RWPE2 (cell line): ENCODE measurements around the gene MPV17L2.

ENCODE experiments used
- ATAC-seq: fragments of 200-7000 bp; cut with Tn5 transposase; 3 replicates; pipeline ENCODE4 v1.9.1; 2021; ENCODE audit warnings: low read depth
- DNase-seq: peaks from one replicate; pipeline ENCODE4 v3.0.0-alpha.2; 2020; ENCODE audit warnings: low spot score
- H3K27ac ChIP-seq: fragments of 450-650 bp; 2 replicates; pipeline ENCODE4 v1.5.1; 2017; ENCODE audit warnings: mild to moderate bottlenecking; ENCODE audit not compliant: poor library complexity, severe bottlenecking
- H3K27me3 ChIP-seq: fragments of 250-450 bp; sonication (Bioruptor Pico); 2 replicates; pipeline ENCODE4 v1.5.1; 2021; ENCODE audit warnings: mild to moderate bottlenecking, moderate library complexity; ENCODE audit not compliant: insufficient read depth, poor library complexity, severe bottlenecking
- H3K36me3 ChIP-seq: fragments of 250-450 bp; sonication (Bioruptor Pico); 2 replicates; pipeline ENCODE4 v1.5.1; 2020; ENCODE audit warnings: low read depth, mild to moderate bottlenecking, moderate library complexity
- H3K4me1 ChIP-seq: fragments of 250-450 bp; sonication (Bioruptor Pico); 2 replicates; pipeline ENCODE4 v1.5.1; 2021; ENCODE audit warnings: mild to moderate bottlenecking, moderate library complexity; ENCODE audit not compliant: insufficient read depth, poor library complexity, severe bottlenecking
- H3K4me3 ChIP-seq: fragments of 250-450 bp; sonication (Bioruptor Pico); 2 replicates; pipeline ENCODE4 v1.5.1; 2021; ENCODE audit warnings: mild to moderate bottlenecking, moderate library complexity; ENCODE audit not compliant: severe bottlenecking
- H3K9me3 ChIP-seq: fragments of 250-450 bp; sonication (Bioruptor Pico); 2 replicates; pipeline ENCODE4 v1.5.1; 2021; ENCODE audit warnings: mild to moderate bottlenecking, moderate library complexity; ENCODE audit not compliant: severe bottlenecking
- TF ChIP-seq, protein P1 (sequence below): fragments of 450-650 bp; IDR thresholded peaks from one replicate; pipeline ENCODE4 v1.5.1; 2017; ENCODE audit warnings: mild to moderate bottlenecking, moderate library complexity; ENCODE audit not compliant: poor library complexity, severe bottlenecking

Gene MPV17L2

DNA sequence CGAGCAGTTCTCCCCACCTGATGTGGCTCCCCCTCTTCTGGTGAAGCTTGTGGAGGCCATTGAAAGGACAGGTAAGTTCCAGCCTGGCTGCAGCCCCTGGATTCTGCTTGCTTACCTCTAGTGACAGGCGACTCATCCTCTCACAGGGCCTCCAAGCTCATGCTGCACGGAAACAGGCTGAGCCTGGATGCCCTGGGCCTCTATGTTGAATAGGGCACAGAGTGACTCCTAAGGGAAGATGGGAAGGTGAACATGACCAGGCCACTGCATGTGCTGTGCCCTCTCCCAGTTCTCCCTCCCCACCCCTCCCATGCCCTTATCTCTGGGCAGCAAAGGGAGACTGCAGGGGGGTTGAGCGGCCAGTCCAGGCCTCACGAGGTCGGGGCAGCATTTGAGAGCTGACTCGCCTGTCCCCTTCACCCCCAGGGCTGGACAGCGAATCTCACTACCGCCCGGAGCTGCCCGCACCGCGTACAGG, 32.5 kb upstream of the MPV17L2 start:
- peaks cover 20% of the 10 kb centered on the region for H3K4me1 ChIP-seq
- H3K27me3 ChIP-seq, result no peaks in the 10 kb centered on the region
- no peak for ATAC-seq
- no peaks in the 10 kb centered on the region for H3K9me3 ChIP-seq
- peaks cover 52% of the 10 kb centered on the region for H3K36me3 ChIP-seq
- TF ChIP-seq, protein P1, sequence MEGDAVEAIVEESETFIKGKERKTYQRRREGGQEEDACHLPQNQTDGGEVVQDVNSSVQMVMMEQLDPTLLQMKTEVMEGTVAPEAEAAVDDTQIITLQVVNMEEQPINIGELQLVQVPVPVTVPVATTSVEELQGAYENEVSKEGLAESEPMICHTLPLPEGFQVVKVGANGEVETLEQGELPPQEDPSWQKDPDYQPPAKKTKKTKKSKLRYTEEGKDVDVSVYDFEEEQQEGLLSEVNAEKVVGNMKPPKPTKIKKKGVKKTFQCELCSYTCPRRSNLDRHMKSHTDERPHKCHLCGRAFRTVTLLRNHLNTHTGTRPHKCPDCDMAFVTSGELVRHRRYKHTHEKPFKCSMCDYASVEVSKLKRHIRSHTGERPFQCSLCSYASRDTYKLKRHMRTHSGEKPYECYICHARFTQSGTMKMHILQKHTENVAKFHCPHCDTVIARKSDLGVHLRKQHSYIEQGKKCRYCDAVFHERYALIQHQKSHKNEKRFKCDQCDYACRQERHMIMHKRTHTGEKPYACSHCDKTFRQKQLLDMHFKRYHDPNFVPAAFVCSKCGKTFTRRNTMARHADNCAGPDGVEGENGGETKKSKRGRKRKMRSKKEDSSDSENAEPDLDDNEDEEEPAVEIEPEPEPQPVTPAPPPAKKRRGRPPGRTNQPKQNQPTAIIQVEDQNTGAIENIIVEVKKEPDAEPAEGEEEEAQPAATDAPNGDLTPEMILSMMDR, result no peak
- H3K27ac ChIP-seq, result peak overlapping the region; percentile 30
- H3K4me3 ChIP-seq, result peak overlapping the region; percentile 23
- DNase-seq, result no peak

DNA sequence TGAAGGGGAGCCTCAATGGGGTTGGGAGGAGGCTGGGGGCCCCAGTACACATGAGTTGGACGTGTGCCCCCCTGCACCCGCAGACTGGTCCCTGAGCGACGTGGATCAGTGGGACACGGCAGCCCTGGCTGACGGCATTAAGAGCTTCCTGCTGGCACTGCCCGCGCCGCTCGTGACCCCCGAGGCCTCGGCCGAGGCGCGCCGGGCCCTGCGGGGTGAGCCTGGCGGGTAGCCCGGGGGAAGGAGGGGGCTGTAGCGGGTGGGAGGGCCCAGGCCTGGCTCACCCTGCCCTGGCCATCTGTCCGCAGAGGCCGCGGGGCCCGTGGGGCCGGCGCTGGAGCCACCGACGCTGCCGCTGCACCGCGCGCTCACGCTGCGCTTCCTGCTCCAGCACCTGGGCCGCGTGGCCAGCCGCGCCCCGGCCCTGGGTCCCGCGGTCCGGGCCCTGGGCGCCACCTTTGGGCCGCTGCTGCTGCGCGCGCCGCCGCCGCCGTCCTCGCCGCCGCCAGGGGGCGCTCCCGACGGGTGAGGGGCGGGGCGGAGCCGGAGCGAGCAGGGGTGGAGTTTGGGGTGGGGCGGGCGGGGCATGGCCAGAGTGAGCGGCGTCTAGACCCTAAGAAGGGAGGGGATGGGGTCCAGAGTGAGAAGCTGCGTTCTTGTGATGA, 31.9 kb upstream of the MPV17L2 start:
- peaks cover 57% of the 10 kb centered on the region for H3K36me3 ChIP-seq
- TF ChIP-seq, protein P1, result peak; percentile 97
- H3K27me3 ChIP-seq, result no peaks in the 10 kb centered on the region
- peak overlapping the region; percentile 30 for H3K27ac ChIP-seq
- H3K4me3 ChIP-seq, result peak overlapping the region; percentile 23
- DNase-seq (no peak), ATAC-seq (peak; percentile 56)
- no peaks in the 10 kb centered on the region for H3K9me3 ChIP-seq
- H3K4me1 ChIP-seq, result peaks cover 20% of the 10 kb centered on the region

DNA sequence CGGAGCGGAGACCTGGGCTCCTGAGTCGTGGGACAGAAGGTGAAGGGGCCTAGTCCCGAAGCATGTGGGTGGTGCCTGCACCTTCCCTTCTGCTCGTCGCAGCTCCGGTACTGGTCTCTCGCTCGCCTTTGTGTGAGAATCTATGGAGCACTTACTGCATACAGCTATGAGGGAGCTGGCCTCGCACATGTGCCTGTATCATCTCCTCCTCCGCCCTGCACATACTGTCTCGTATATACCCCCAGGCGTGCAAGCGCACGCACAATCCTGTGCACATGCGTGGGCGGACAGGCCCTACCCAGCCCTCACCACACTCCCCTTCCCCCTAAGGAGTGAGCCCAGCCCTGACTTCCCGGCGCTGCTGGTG, 31.4 kb upstream of the MPV17L2 start:
- no peaks in the 10 kb centered on the region for H3K9me3 ChIP-seq
- ATAC-seq (no peak), DNase-seq (no peak)
- TF ChIP-seq, protein P1, result peak; percentile 71
- no peak overlapping the region for H3K4me3 ChIP-seq
- no peaks in the 10 kb centered on the region for H3K27me3 ChIP-seq
- peaks cover 18% of the 10 kb centered on the region for H3K4me1 ChIP-seq
- no peak overlapping the region for H3K27ac ChIP-seq
- H3K36me3 ChIP-seq, result peaks cover 57% of the 10 kb centered on the region

DNA sequence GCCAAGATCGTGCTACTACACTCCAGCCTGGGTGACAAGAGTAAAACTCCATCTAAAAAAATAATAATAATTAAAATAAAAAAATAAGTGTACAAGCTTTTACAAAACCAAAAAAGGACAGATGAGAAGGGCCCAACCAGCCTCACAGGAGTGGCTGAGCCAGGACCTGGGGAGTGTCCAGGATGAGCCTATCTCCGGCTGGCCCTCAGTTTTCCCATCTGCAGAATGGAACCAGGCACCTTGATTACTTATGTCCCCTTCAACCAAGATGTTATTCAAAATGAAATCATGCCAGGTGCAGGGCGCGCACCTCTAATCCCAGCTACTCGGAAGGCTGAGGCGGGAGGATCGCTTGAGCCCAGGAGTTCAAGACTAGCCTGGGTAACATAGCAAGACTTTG, 28.9 kb upstream of the MPV17L2 start:
- DNase-seq, result no peak
- H3K36me3 ChIP-seq, result peaks cover 78% of the 10 kb centered on the region
- ATAC-seq, result no peak

More for the DNA sequence above, 28.9 kb upstream of the MPV17L2 start:
- TF ChIP-seq, protein P1, result no peak
- Histone ChIP-seq H3K4me1 (peaks cover 4% of the 10 kb centered on the region), H3K4me3 (no peak overlapping the region), H3K27ac (no peak overlapping the region), H3K27me3 (no peaks in the 10 kb centered on the region), H3K9me3 (no peaks in the 10 kb centered on the region)
